ENCODE measurements around the gene CEACAM16.
A peak's percentile ranks its signal among the peaks of the same experiment; 100 is the strongest.
"Not testable (repeated sequence)": the region's sequence is repeated elsewhere in the genome, so short reads cannot be mapped to it uniquely, and the experiment has no call there.

Gene CEACAM16

DNA sequence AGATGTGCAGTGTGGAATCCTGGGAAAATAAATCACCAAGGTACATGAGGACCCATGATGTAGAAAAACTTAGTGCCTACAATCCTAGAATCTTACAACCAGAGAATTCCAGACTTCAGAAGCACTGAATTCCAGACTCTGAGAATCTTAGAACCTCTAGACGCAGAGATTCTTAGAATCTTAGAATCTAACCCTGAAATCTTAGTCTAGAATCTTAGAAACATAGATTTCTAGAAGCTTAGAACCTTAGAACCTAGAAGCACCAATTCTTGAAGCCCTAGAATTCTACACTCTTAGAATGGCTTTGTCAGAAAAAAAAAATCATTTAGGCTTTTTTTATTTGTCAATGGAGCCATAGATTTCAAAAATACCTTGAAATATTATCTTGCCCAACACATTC, 6.0 kb downstream of the CEACAM16 start:
- DNase-seq: no peak

DNA sequence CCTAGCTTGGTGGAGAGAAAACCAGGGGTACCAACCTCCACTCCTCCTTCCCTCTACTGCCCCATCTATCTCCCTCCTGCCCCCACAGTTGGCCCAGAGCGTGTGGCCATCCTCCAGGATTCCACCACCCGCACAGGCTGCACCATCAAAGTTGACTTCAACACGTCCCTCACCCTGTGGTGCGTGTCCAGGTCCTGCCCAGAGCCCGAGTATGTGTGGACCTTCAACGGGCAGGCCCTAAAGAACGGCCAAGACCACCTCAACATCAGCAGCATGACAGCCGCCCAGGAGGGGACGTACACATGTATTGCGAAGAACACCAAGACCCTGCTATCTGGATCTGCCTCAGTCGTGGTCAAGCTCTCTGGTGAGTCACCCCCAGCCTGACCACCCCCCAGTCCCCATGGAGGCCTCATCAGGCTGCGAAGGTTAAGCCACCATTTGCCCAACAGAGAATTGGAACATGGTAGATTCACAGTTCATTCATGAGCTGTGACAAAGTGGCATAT, 6.6 kb downstream of the CEACAM16 start:
- DNase-seq: no peak

DNA sequence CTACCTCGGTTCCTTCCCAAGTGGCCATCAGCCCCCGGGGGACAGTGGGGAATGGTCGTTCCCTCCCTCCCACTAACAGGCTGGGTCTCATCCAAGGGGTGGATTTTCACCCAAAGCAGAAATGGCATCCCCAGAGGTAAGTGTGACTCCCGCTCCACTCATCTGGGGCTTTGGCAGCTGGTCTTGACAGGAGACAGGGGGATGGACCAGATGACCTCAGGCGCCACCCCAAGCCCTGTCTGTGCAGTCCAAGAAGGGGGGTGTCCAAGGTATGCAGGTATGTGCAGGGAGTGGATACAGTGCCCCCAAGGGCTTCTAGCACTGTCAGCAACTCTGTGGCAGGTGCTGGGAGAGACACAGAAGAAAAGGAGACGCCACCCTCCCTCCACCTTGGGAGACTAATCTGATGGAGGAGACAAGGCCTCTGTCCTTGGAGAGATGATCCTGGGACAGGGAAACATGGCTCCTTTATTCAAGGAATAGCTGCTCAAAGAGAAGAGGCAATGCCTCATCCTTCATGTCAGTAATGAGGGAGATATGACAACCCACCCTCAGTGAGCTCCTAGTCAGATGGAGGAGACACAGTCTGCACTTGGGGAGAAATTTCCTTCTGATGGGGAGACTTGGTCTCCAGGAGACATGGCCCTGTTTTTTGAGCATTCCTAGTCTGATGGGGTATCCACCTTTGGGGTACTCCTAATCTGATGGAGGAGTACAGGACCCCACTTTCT, 7.7 kb downstream of the CEACAM16 start:
- no peak for DNase-seq

DNA sequence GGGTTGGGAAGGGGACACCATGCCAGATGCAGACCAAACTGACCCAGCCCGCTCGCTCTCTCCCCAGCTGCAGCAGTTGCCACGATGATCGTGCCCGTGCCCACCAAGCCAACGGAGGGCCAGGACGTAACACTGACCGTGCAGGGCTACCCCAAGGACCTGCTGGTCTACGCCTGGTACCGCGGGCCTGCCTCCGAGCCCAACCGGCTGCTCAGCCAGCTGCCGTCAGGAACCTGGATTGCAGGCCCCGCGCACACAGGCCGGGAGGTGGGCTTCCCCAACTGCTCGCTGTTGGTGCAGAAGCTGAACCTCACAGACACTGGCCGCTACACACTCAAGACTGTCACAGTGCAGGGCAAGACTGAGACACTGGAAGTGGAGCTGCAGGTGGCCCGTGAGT, 8.8 kb downstream of the CEACAM16 start:
- DNase-seq: no peak

DNA sequence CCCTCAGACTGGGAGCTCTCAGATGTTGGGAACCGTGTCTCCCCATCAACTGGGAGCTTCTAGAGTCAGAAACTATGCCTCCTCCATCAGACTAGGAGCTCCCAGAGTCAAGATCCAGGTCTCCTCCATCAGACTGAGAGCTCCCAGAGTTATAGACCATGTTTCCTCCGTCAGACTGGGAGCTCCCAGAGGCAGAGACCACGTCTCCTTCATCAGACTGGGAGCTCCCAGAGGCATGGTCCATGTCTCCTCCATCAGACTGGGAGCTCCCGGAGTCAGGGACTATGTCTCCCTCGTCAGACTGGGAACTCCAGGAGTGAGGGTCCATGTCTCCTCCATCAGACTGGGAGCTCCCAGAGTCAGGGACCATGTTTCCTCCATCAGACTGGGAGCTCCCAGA, 10.0 kb downstream of the CEACAM16 start:
- DNase-seq: no peak

DNA sequence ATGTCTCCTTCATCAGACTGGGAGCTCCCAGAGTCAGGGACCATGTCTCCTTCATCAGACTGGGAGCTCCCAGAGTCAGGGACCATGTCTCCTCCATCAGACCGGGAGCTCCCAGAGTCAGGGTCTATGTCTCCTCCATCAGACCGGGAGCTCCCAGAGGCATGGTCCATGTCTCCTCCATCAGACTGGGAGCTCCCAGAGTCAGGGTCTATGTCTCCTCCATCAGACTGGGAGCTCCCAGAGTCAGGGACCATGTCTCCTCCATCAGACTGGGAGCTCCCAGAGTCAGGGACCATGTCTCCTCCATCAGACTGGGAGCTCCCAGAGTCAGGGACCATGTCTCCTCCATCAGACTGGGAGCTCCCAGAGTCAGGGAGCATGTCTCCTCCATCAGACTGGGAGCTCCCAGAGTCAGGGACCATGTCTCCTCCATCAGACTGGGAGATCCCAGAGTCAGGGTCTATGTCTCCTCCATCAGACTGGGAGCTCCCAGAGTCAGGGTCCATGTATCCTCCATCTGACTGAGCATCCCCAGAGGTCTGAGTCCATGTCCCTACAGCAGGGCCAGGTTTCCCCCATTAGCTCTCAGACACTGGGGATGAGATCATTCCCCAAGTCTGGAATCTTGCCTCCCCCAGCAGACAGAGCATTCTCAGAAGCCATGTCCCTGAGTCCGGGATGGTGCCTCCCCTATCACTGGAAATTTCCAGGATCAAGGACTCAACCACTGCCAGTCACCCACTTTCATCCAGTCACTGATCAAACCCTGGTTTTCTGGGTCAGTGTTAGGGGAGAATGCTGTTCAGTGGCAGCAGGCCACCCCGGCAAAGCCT, 10.7 kb downstream of the CEACAM16 start:
- not testable (repeated sequence) for DNase-seq

DNA sequence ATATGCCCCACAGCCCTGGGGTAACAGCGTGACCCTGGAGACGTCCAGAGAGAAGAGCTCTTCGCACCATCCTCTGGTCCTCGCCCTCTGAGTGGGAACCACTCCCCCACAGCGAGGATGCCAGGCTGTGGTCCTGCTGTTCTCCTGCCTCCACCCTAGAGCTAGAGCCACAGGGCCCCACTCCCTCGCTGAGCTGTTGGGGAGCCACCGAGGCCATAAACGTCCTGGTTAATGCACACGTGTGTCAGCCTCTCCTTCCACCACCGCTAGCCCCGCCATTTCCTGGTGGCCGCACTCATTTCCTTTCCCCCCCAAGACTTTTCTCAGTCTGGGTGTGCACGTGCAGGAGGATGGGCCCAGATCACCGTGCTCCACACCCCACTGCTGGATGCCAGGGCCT, 11.5 kb downstream of the CEACAM16 start:
- no peak for DNase-seq

DNA sequence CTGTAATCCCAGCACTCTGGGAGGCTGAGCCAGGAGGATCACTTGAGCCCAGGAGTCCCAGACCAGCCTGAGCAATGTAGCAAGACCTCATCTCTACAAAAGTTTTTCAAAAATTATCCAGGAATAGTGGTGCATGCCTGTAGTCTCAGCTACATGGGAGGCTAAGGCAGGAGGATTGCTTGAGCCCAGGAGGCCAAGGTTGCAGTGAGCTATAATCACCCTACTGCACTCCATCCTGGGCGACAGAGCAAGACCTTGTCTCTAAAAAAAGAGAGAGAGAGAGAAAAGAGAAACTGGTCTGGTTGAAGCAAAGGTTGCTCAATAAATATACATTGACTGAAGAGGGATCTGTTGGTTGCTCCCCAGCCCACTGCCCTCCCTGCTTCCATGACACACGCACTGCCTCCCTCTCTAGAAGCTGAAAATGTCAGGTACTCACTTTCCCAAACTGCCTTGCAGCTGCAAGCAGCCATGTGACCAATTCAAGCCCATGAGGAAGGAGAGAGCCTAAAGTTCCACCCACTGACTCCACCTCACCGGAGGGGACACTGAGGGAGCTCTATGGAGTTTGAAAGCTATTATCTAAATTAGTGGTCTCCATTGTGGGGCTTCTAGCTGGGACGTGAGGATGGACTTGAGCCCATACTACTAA, 14.0 kb downstream of the CEACAM16 start:
- DNase-seq: no peak

DNA sequence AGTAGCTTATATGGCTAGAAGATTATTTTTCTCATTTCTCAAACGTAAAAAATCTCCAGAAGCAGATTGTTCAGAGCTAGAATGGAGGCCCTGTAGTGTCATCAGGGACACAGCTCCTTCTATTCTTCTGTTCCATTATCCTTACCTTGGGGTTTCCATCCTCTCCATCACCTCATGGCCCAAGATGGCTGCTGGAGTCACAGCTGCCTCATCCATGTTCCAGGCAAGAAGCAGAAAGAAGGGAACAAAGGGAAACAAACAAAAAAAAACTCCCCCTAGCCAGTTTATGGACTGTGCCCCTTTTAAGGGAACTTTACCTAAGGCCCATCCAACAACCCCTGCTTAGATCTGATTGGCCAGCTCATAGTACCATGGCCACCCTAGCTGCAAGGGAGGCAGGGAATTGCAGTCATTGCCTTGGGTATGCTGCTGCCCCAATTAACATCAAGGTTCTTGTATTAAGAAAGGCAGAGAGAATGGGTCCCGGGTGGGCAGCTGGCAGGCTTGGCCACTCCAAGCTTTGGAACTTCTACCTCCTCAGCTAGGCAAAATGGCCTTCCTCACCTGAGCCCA, 15.7 kb downstream of the CEACAM16 start:
- no peak for DNase-seq

DNA sequence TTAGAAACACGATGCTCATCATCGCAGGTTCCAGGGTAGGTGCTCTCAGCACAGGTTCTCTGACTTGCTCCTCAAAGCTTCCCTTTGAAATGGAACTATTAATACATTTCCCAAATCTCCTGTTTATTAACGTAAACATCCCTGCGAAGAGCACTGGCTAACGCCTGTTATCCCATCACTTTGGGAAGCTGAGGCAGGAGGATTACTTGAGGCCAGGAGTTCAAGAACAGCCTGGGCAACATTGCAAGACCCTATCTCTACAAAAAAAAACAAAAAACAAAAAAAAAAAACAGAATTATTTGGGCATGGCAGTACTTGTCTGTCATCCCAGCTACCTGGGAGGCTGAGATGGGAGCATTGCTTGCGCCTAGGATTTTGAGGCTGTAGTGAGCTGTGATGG, 18.7 kb downstream of the CEACAM16 start:
- no peak for DNase-seq

DNA sequence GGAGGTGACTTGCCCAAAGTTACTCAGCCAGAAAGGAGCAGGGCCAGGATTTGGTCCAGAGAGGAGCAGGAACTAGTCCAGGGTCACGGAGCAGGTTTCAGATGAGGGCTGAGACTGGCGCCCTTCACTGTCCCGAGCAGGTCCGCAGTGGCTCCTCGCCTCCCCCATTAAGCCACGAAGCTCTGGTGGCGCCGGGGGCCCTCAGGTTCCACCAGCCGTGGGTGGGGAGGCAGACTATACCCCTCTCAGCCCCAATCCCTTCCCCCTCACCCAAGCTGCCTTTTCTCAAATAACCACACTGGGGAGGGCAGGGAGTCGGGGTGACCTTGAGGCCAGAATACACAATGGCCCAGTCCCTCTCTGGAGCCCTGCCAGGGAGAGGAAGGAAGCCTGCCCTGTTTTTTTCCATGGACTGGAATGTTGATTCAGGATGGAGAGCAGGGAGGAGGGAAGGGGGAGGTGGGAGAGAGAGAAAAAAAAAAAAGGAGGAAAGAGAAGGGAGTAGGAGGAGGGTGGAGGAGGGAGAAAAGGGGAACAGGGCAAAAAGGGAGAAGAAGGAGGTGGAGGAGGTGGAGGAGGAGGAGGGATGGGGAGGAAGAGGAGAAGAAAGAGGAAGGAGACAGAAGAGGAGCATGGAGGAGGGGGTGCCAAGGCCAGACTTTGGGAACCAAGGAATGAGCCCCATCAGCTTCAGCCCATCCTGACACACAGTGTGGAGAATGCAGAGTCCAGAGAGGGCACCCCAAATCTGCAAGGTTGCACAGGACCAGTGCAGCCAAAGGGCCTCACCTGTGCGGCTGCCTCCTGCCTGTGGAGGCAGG, 19.7 kb downstream of the CEACAM16 start:
- no peak for DNase-seq

DNA sequence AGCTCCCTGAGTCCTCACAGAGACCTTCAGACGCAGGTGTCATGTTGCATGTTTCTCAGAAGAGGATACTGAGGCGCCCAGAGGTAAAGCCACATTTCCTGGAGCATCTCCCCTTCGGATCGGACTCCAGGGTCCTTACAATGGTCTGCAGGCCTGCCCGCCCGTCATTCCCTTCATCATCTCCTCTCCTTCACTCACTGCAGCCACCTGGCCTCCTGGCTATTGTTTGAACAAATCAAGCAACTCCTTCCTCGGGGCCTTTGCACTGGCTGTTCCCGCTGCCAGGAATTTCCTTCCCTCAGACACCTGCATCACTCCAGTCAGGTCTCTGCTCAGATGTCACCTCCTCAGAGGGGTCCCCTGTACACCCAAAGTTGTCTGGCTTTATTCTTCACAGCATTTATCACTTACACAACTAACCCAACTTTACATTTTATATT, 20.3 kb downstream of the CEACAM16 start:
- DNase-seq: no peak

DNA sequence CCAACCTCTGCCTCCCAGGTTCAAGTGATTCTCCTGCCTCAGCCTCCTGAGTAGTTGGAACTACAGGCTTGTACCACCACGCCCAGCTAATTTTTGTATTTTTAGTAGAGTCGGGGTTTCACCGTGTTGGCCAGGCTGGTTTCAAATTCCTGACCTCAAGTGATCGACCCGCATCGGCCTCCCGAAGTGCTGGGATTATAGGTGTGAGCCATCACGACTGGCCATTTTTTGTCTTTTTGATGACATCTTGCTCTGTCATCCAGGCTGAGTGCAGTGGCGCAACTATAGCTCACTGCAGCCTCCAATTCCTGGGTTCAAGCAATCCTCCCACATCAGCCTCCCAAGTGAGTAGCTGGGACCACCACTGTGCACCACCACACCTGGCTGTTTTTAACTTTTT, 21.4 kb downstream of the CEACAM16 start:
- DNase-seq: not testable (repeated sequence)

DNA sequence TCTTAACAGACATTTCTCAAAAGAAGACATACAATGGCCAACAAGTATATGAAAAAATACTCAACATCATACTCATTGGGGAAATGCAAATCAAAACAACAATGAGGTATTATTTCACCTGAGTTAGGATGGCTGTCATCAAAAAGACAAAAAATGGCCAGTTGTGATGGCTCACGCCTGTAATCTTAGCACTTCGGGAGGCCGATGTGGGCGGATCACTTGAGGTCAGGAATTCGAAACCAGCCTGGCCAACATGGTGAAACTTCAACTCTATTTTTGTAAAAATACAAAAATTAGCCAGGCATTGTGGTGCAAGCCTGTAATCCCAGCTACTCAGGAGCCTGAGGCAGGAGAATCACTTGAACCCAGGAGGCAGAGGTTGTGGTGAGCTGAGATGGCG, 22.0 kb downstream of the CEACAM16 start:
- no peak for DNase-seq

DNA sequence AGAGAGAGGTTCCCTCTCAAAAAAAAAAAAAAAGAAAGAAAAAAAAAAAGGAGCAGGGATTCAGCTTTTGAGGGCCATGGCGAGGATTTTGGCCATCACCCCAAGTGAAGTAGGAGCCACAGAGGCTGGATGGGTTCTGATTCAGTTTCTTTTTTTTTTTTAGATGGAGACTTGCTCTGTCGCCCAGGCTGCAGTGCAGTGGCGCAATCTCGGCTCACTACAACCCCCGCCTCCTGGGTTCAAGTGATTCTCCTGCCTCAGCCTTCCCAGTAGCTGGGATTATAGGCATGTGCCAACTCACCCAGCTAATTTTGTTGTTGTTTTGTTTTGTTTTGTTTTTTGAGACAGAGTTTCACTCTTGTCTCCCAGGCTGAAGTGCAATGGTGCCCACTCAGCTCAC, 22.4 kb downstream of the CEACAM16 start:
- not testable (repeated sequence) for DNase-seq

DNA sequence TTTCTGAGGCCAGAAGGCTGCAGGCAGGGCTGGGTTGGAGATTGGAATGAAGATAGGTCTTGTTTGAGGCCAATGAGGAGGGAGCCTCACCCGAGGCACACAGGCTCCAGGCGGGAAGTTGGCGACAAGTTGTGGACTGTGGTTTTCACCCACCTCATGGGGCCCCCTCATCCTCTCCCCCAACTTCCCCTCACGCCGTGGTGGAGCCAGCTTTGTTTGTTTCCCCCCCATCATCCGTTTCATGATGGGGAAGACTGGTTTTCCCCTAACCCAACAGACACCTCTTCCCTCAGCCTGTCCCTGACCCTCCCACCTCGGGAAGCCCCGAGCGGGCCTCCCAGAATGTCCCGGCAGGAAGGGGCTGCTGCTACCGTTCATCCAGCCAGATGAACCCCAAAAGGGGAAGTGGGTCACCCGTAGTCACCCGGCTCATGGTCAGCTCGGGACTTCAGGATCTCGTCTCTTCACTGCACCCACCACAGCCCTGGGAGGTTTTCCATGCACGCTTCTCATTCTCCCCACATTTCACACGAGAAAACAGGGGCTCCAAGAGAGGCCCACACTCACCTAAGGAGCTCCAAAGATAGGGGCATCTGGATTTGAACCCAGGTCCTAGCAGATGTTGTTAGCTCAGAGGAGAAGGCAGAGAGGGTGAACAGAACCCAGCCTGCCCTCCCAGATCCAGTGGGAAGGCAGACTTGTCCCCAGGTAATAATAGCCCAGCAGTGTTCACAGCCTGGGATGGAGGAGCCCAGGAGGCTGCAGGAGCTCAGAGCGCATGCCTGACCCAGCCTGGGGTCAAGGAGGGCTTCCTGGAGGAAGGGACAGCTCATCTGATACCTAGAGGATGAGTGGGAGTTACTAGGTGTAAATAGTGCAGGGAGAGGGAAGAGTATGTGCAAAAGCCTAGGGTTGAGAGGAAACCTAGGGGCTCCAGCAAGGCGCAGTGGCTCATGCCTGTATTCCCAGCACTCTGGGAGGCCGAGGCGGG, 23.5 kb downstream of the CEACAM16 start:
- no peak for DNase-seq

DNA sequence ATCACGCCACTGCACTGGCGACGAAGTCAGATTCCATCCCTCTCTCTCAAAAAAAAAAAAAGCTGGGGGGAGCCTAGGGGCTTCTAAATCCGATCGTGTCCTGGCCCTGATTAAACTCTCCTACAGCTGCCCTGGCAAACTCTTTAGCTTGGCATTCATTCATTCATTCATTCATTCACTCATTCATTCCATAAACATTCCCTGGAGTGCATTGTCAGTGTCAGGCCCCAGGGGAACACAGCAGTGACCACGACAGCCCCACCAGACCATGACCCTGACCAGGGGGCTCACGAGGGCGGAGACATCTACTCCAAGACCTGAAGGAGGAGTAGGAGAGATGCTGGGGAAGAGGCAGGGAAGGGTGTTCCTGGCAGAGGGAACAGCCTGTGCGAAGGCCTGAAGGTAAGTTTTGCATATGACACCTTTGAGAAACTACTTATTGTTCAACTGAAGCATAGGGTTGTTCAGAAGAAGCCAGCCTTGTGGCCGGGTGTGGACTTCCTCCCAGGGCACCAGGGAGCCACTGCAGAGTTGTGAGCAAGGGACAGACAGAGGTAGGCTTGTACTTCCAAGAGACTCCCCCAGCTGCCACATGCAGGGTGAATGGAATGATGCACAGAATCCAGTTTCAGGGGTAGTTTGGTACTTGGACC, 24.5 kb downstream of the CEACAM16 start:
- no peak for DNase-seq

DNA sequence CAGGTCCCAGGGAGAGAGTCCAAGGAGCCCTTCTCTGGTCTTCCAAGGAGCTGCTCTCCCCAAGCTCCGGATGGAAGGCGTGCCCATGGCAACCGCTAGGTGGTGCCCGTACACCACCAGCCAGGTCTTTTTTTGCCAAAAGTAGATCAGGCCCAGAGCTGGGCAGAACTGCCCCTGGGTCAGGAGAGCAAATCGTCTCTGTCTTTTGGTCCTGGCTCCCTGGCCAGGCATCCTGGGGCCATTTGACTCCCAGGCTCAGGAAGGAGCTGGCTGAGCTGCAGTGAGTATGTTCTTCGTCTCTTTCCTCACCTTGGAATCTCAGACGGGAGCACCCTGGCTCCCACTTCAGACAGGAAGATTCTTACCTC, 25.0 kb downstream of the CEACAM16 start:
- peak; percentile 72 for DNase-seq

DNA sequence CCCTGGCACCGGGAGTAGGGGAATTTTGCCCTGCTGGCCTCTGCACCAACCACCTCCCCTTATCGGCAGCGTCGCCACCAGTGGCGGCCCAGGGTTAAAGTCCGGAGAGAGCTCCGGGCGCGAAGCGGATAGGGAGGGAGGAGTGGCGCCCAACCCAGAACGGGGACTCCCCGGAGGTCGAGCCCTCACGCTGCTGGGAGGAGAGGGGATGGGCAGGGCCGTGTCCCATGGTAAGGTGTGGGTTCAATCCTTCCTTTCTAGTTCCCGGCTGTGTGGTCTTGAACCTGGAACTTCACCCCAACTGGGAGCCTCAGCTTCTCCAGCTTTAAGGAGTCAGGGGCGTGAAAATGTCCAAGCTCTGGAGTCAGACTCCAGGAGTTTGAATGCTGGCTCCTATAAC, 26.3 kb downstream of the CEACAM16 start:
- DNase-seq: no peak

DNA sequence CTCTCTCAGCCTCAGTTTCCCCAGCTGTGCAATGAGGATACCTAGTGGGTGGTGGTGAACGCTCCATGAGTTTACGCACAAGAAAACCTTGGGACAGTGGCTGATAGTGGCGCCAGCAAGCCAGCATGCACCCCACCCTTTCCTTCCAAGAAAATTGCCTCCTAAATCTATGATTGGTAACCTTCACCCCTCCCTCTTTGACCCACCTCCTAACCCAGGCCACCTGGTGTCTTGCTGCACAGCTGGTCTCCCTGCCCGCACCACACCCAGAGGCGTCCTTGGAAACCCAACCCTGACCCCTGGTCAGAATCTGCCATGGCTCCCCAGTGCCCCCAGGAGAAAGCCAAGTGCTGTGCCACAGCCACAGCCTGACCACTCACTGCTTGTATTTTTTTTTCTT, 26.7 kb downstream of the CEACAM16 start:
- DNase-seq: no peak

DNA sequence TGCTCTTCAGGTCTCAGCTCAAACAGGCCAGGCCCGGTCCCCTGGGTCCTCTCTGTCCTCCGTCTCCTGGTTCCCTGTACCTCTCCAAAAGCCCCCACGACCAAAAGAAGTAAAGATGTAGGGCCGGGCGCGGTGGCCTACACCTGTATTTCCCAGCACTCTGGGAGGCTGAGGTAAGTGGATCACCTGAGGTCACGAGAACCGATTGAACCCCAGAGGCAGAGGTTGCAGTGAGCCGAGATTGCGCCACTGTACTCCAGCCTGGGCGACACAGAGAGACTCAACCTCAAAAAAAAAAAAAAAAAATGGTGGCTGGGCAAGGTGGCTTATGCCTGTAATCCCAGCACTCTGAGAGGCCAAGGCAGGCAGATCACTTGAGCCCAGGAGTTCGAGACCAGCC, 27.5 kb downstream of the CEACAM16 start:
- no peak for DNase-seq
